ENCODE measurements around the gene OR2W1.

The OR2W1 gene

GRCh38 chr6:28995093-28995650, 49.8 kb downstream of the OR2W1 start:
- no peak for DNase-seq
